Right atrium auricular region (tissue), 2 donors: Measurements from ENCODE around the gene UBTD1. TPM values are rescaled to one million over a fixed set of nuclear protein-coding genes. Genes with fewer than 3 reads are reported as not detected.
A peak's percentile ranks its signal among the peaks of the same experiment; 100 is the strongest.

Source experiments
- DNase-seq: peaks from one replicate; pipeline ENCODE4 v3.0.0-alpha.2; 2019; ENCODE audit warnings: low spot score
- H3K27ac ChIP-seq, 2 donors: fragments of 200-600 bp; sonication (generic); 1 replicate in 1 of 2; 2 replicates in 1 of 2; pipeline ENCODE4 v1.5.1; 2016 to 2019
- H3K27me3 ChIP-seq, 2 donors: fragments of 200-600 bp; sonication (generic); one replicate each; pipeline versions ENCODE4 v1.5.1 to v1.6.0; 2017 to 2019
- H3K36me3 ChIP-seq: fragments of 200-600 bp; sonication (generic); one replicate; pipeline ENCODE4 v1.5.1; 2016
- H3K4me1 ChIP-seq, 2 donors: fragments of 200-600 bp; sonication (generic); one replicate each; pipeline versions ENCODE4 v1.5.1 to v1.6.0; 2017 to 2019
- H3K4me3 ChIP-seq, 2 donors: fragments of 200-600 bp; sonication (generic); 1 replicate in 1 of 2; 2 replicates in 1 of 2; pipeline ENCODE4 v1.5.1; 2017 to 2019; ENCODE audit warnings: mild to moderate bottlenecking in 1 of 2, moderate library complexity in 1 of 2
- H3K9me3 ChIP-seq, 2 donors: fragments of 200-600 bp; sonication (generic); one replicate each; pipeline ENCODE4 v1.5.1; 2019
- CTCF ChIP-seq, 2 donors: fragments of 200-600 bp; sonication (generic); IDR thresholded peaks; one replicate each; pipeline ENCODE4 v1.5.1; 2019; ENCODE audit warnings: antibody characterized with exemption in 2 of 2
- total RNA-seq, 2 donors: library from RNA; depleted of rRNA; stranded (reverse); fragments of >200 nt; gene quantifications; one replicate each; pipeline ENCODE4 v1.1.0, GENCODE V29; 2016

The UBTD1 gene
- total RNA-seq, 2 donors from 2014 or later: 26.7 to 30.7 TPM

- Histone ChIP-seq H3K9me3 (no peaks in the 10 kb centered on the region), H3K27me3 (no peaks in the 10 kb centered on the region), H3K27ac (no peak overlapping the region), H3K4me1 (peaks cover 0 to 5% of the 10 kb centered on the region in 2 donors), H3K36me3 (peaks cover 37% of the 10 kb centered on the region), H3K4me3 (no peak overlapping the region)
- DNase-seq: no peak
- no peak for TF ChIP-seq CTCF (IDR thresholded peaks at IDR 0.05)
Measured at GRCh38 chr10:97483506-97483905, 15.2 kb upstream of the UBTD1 start.

GRCh38 chr10:97483921-97484320 is 14.8 kb upstream of the UBTD1 start:
- peaks cover 32% of the 10 kb centered on the region for H3K36me3 ChIP-seq

GRCh38 chr10:97485647-97486281 is 13.0 kb upstream of the UBTD1 start:
- no peak for TF ChIP-seq CTCF (IDR thresholded peaks at IDR 0.05)
- Histone ChIP-seq H3K4me1 (peaks cover 0 to 25% of the 10 kb centered on the region in 2 donors), H3K4me3 (no peak overlapping the region), H3K27ac (no peak overlapping the region), H3K9me3 (no peaks in the 10 kb centered on the region), H3K36me3 (peaks cover 14% of the 10 kb centered on the region), H3K27me3 (no peaks in the 10 kb centered on the region)
- DNase-seq: no peak

More at GRCh38 chr10:97483921-97484320, 14.8 kb upstream of the UBTD1 start:
- no peaks in the 10 kb centered on the region for H3K27me3 ChIP-seq
- peaks cover 0 to 7% of the 10 kb centered on the region in 2 donors for H3K4me1 ChIP-seq
- no peaks in the 10 kb centered on the region for H3K9me3 ChIP-seq
- H3K4me3 ChIP-seq: no peak overlapping the region
- DNase-seq: no peak
- no peak overlapping the region for H3K27ac ChIP-seq
- TF ChIP-seq CTCF (IDR thresholded peaks at IDR 0.05): no peak

GRCh38 chr10:97490592-97490991 is 8.1 kb upstream of the UBTD1 start:
- Histone ChIP-seq H3K36me3 (no peaks in the 10 kb centered on the region), H3K27me3 (no peaks in the 10 kb centered on the region), H3K4me1 (peaks cover 0 to 55% of the 10 kb centered on the region in 2 donors), H3K4me3 (no peak overlapping the region), H3K9me3 (no peaks in the 10 kb centered on the region), H3K27ac (peak overlapping the region; percentile 67 to 73)
- no peak for TF ChIP-seq CTCF (IDR thresholded peaks at IDR 0.05)
- peak; percentile 52 for DNase-seq

- H3K4me3 ChIP-seq: no peak overlapping the region
- peak overlapping the region; percentile 57 to 59 for H3K27ac ChIP-seq
- H3K9me3 ChIP-seq: no peaks in the 10 kb centered on the region
- H3K36me3 ChIP-seq: no peaks in the 10 kb centered on the region
- no peak for TF ChIP-seq CTCF (IDR thresholded peaks at IDR 0.05)
- no peaks in the 10 kb centered on the region for H3K27me3 ChIP-seq
- no peak for DNase-seq
- peaks cover 0 to 61% of the 10 kb centered on the region in 2 donors for H3K4me1 ChIP-seq
Measured at GRCh38 chr10:97494151-97494550, 4.6 kb upstream of the UBTD1 start.
